Measurements from ENCODE around the gene NAA20. TPM values are rescaled to one million over a fixed set of nuclear protein-coding genes. Genes with fewer than 3 reads are reported as not detected.

NAA20 gene
- total RNA-seq, 1 experiment from 2014 or later = 65.6 TPM

GRCh38 chr20:20024942-20025341, 7.8 kb downstream of the NAA20 start:
- Histone ChIP-seq H3K27me3 (ENCODE audit: control insufficient read depth, insufficient read depth, low read length) (no peaks in the 10 kb centered on the region), H3K36me3 (ENCODE audit: control insufficient read depth, insufficient read depth, low read length) (peaks cover 16% of the 10 kb centered on the region; the same call in 1 of the 2 replicates), H3K9me3 (ENCODE audit: control insufficient read depth, insufficient read depth, low read depth, low read length) (no peaks in the 10 kb centered on the region), H3K4me1 (ENCODE audit: control insufficient read depth, insufficient read depth, low read length) (0 out of 2 replicates have a peak, but pooled peaks cover 4% of the 10 kb centered on the region), H3K27ac (ENCODE audit: low read length) (no peak overlapping the region), H3K4me3 (ENCODE audit: low read depth in 2 of 2, low read length in 2 of 2) (no peak overlapping the region)
- no TSS peak for BruUV-seq (replicated peaks)
- in situ Hi-C loops (cut with HindIII; ENCODE audit: low pct_unique_long_range_greater_than_20kb, low sequenced_read_pairs) = no loop called here
- intact Hi-C loops (cut with micrococcal nuclease; ENCODE audit: unreplicated experiment) = no loop called here
- DNase-seq (ENCODE audit: low read depth, low spot score) (no peak), ATAC-seq (no peak)
- POLR2A ChIA-PET = no interaction called here
- CTCF ChIA-PET = no interaction called here
- TF ChIP-seq SIN3A (IDR thresholded peaks at IDR 0.05; ENCODE audit: borderline replicate concordance, insufficient read depth, low read depth, low read length) (no peak), POLR2AphosphoS5 (IDR thresholded peaks at IDR 0.05; ENCODE audit: low read depth, low read length) (no peak), REST (IDR thresholded peaks at IDR 0.05; ENCODE audit: insufficient read depth in 1 of 2, low read depth in 2 of 2, low read length in 1 of 2) (no peak), CTCF (IDR thresholded peaks at IDR 0.05) (no peak), TCF7L2 (IDR thresholded peaks at IDR 0.05; ENCODE audit: low read depth, low read length) (no peak)

GRCh38 chr20:20027284-20027683, 10.1 kb downstream of the NAA20 start:
- in situ Hi-C loops (cut with HindIII; ENCODE audit: low pct_unique_long_range_greater_than_20kb, low sequenced_read_pairs) = no loop called here
- no peaks in the 10 kb centered on the region for H3K4me1 ChIP-seq (ENCODE audit: control insufficient read depth, insufficient read depth, low read length)
- DNase-seq (ENCODE audit: low read depth, low spot score) = no peak
- BruUV-seq (replicated peaks) = no TSS peak
- no peaks in the 10 kb centered on the region for H3K9me3 ChIP-seq (ENCODE audit: control insufficient read depth, insufficient read depth, low read depth, low read length)
- H3K4me3 ChIP-seq (ENCODE audit: low read depth in 2 of 2, low read length in 2 of 2) = no peak overlapping the region
- H3K27me3 ChIP-seq (ENCODE audit: control insufficient read depth, insufficient read depth, low read length) = no peaks in the 10 kb centered on the region
- TF ChIP-seq POLR2AphosphoS5 (IDR thresholded peaks at IDR 0.05; ENCODE audit: low read depth, low read length) (no peak), TCF7L2 (IDR thresholded peaks at IDR 0.05; ENCODE audit: low read depth, low read length) (no peak), CTCF (IDR thresholded peaks at IDR 0.05) (no peak), REST (IDR thresholded peaks at IDR 0.05; ENCODE audit: insufficient read depth in 1 of 2, low read depth in 2 of 2, low read length in 1 of 2) (no peak), SIN3A (IDR thresholded peaks at IDR 0.05; ENCODE audit: borderline replicate concordance, insufficient read depth, low read depth, low read length) (no peak)
- CTCF ChIA-PET = no interaction called here
- intact Hi-C loops (cut with micrococcal nuclease; ENCODE audit: unreplicated experiment) = no loop called here
- H3K27ac ChIP-seq (ENCODE audit: low read length) = no peak overlapping the region
- POLR2A ChIA-PET = no interaction called here
- ATAC-seq = no peak
- peaks cover 28% of the 10 kb centered on the region for H3K36me3 ChIP-seq (ENCODE audit: control insufficient read depth, insufficient read depth, low read length)
